GM12878 (cell line): Measurements from ENCODE around the gene HOXD9. TPM values are rescaled to one million over a fixed set of nuclear protein-coding genes. Genes with fewer than 3 reads are reported as not detected.

Experiments
- ATAC-seq: fragments of 200-7000 bp; cut with Tn5 transposase; 3 replicates; pipeline ENCODE4 v1.9.1; 2020; ENCODE audit warnings: mild to moderate bottlenecking, moderate library complexity
- BruUV-seq: library from RNA; stranded (reverse); fragments of 400-500 nt; replicated peaks from 2 replicates; lab custom pipeline; 2021; lab: Mats Ljungman, UMichigan
- CTCF ChIA-PET: fragments of 300-600 bp; sonication (Branson Sonifier 250); formaldehyde crosslinking; extraction: SDS; loops from one replicate; lab custom pipeline; 2021; ENCODE audit warnings: inconsistent platforms; lab: Yijun Ruan, JAX
- POLR2A ChIA-PET: fragments of 350-600 bp; formaldehyde crosslinking; extraction: SDS; loops from one replicate; lab custom pipeline; 2021; ENCODE audit warnings: inconsistent platforms; lab: Charles Lee
- RAD21 ChIA-PET: fragments of 300-600 bp; sonication (Branson Sonifier 250); formaldehyde crosslinking; loops from one replicate; lab custom pipeline; 2023; ENCODE audit warnings: antibody characterized with exemption; ENCODE audit not compliant: unreplicated experiment; lab: Charles Lee
- SMC1A ChIA-PET: fragments of 300-600 bp; sonication (Branson Sonifier 250); formaldehyde crosslinking; loops from one replicate; lab custom pipeline; 2023; ENCODE audit not compliant: unreplicated experiment, uncharacterized antibody; lab: Charles Lee
- DNase-seq: peaks from one replicate; pipeline ENCODE4 v3.0.0-alpha.2; 2011; ENCODE audit warnings: low read depth, low spot score
- FAIRE-seq: peaks from 3 replicates; lab custom pipeline; 2011; peaks lifted over from hg19 to GRCh38; lab: Jason Lieb, UNC
- H2AFZ ChIP-seq: 2 replicates; pipeline ENCODE4 v1.6.0; 2011; ENCODE audit warnings: low read depth, low read length, control low read depth; ENCODE audit not compliant: control insufficient read depth
- H3K27ac ChIP-seq: 2 replicates; pipeline ENCODE4 v1.5.1; 2011; ENCODE audit warnings: control low read depth; ENCODE audit not compliant: control insufficient read depth, insufficient read depth
- H3K27me3 ChIP-seq, 2 experiments: replicated peaks in 1 of 2; 2 replicates each; pipeline versions ENCODE4 v1.6.0 to v1.6.1; 2011; ENCODE audit warnings: low read length in 1 of 2; ENCODE audit not compliant: control insufficient read depth in 2 of 2, insufficient read depth in 2 of 2
- H3K36me3 ChIP-seq, 2 experiments: 2 replicates each; pipeline ENCODE4 v1.5.1; 2011; ENCODE audit warnings: low read length in 1 of 2; ENCODE audit not compliant: control insufficient read depth in 2 of 2, insufficient read depth in 2 of 2
- H3K4me1 ChIP-seq: 2 replicates; pipeline ENCODE4 v1.6.1; 2011; ENCODE audit warnings: mild to moderate bottlenecking, low read length, moderate library complexity, mixed read lengths; ENCODE audit not compliant: control insufficient read depth, insufficient read depth
- H3K4me2 ChIP-seq: 2 replicates; pipeline ENCODE4 v1.6.0; 2011; ENCODE audit warnings: control low read depth; ENCODE audit not compliant: control insufficient read depth, insufficient read depth
- H3K4me3 ChIP-seq: fragments of 200-600 bp; sonication (generic); 2 replicates; pipeline ENCODE4 v1.5.1; 2016
- H3K79me2 ChIP-seq: 2 replicates; pipeline ENCODE4 v1.6.0; 2011; ENCODE audit warnings: low read length; ENCODE audit not compliant: control insufficient read depth, insufficient read depth
- H3K9ac ChIP-seq: 2 replicates; pipeline ENCODE4 v1.8.0; 2011; ENCODE audit warnings: low read length, control low read depth, mixed read lengths; ENCODE audit not compliant: control insufficient read depth, insufficient read depth
- H3K9me3 ChIP-seq: replicated peaks from 3 replicates; pipeline ENCODE4 v1.5.1; 2011; ENCODE audit warnings: mild to moderate bottlenecking, low read length; ENCODE audit not compliant: control insufficient read depth, insufficient read depth
- H4K20me1 ChIP-seq: 2 replicates; pipeline ENCODE4 v1.6.0; 2011; ENCODE audit not compliant: control insufficient read depth, insufficient read depth
- CBX3 ChIP-seq: fragments of 200-600 bp; sonication (generic); IDR thresholded peaks from 2 replicates; pipeline ENCODE4 v1.6.1; 2016; ENCODE audit warnings: low read depth, borderline replicate concordance
- FOXK2 ChIP-seq: fragments of 450-650 bp; IDR thresholded peaks from 2 replicates; pipeline ENCODE4 v1.6.1; 2017; ENCODE audit warnings: mild to moderate bottlenecking, moderate library complexity
- MTA2 ChIP-seq: fragments of 450-650 bp; IDR thresholded peaks from 2 replicates; pipeline ENCODE4 v1.6.1; 2016; ENCODE audit warnings: low read depth, mild to moderate bottlenecking, moderate library complexity
- MXI1 ChIP-seq: fragments of 150-350 bp; IDR thresholded peaks from 2 replicates; pipeline ENCODE4 v1.6.1; 2011; ENCODE audit warnings: low read depth, mild to moderate bottlenecking, inconsistent platforms, low read length, improper control_type of control experiment
- PRDM15 ChIP-seq: fragments of 450-650 bp; formaldehyde crosslinking; IDR thresholded peaks from 2 replicates; pipeline ENCODE4 v1.4.0; 2020; ENCODE audit warnings: mild to moderate bottlenecking, moderate library complexity
- RAD21 ChIP-seq: IDR thresholded peaks from 2 replicates; pipeline ENCODE4 v1.6.1; 2011; ENCODE audit warnings: mild to moderate bottlenecking, low read depth, low read length, moderate library complexity; ENCODE audit not compliant: insufficient read depth
- RCOR1 ChIP-seq: conservative IDR thresholded peaks from 2 replicates; pipeline ENCODE4 v1.6.1; 2012; ENCODE audit warnings: low read depth, low read length, improper control_type of control experiment
- TCF7 ChIP-seq: IDR thresholded peaks from 2 replicates; pipeline ENCODE4 v1.6.1; 2014; ENCODE audit warnings: antibody characterized with exemption, borderline replicate concordance
- WGBS: methylation state at CpG from one replicate; pipeline ENCODE4 v1.1.6; 2016; ENCODE audit warnings: low lambda C conversion rate; ENCODE audit not compliant: insufficient replicate concordance, insufficient coverage; ENCODE audit errors: missing lambda C conversion rate; 5-methylcytosine and 5-hydroxymethylcytosine counted together
- in situ Hi-C: fragments of 300-500 bp; cut with MboI; formaldehyde crosslinking; loops from 9 replicates; pipeline ENCODE4 v1.14.3; 2018; ENCODE audit warnings: mixed read lengths
- intact Hi-C: fragments of 100-400 bp; cut with micrococcal nuclease; formaldehyde crosslinking; loops from one replicate; pipeline ENCODE4 v1.14.2; 2022; ENCODE audit not compliant: unreplicated experiment
- polyA plus RNA-seq, 11 experiments: library from polyadenylated mRNA; depleted of rRNA in 4 of 11; unstranded in 6 of 11; stranded (reverse) in 5 of 11; fragments of >200 nt; fragmentation: Nextera tagmentation in 4 of 11; fragmentation: Illumina TruSeq in 1 of 11; extraction: Ambion mirVana in 4 of 11; extraction: Trizol in 1 of 11; gene quantifications; 1 replicate in 1 of 11; 2 replicates in 10 of 11; pipeline versions ENCODE4 v1.2.1 to v1.2.3, GENCODE V29; 2011 to 2016; ENCODE audit warnings: inconsistent platforms in 2 of 11, missing spikeins in 2 of 11, low read depth in 1 of 11
- total RNA-seq, 4 experiments: library from RNA; depleted of rRNA in 3 of 4; stranded (reverse); fragments of >200 nt in 3 of 4; fragmentation: Illumina TruSeq in 1 of 4; extraction: Trizol in 1 of 4; gene quantifications; 2 replicates each; pipeline versions ENCODE4 v1.2.1 to v1.2.3, GENCODE V29; 2013 to 2021
- TF ChIP-seq, protein P1 (sequence below): fragments of 450-650 bp; formaldehyde crosslinking; IDR thresholded peaks from 2 replicates; pipeline ENCODE4 v1.5.0; 2022; ENCODE audit warnings: mild to moderate bottlenecking, missing genetic modification characterization

Gene HOXD9
- total and polyA plus RNA-seq, 10 of the 15 experiments (the other 5 are each of a cell fraction or from before 2014, with no cell fraction given) = not detected

- WGBS = 5% methylated on average over 16 of the region's 17 CpGs
- Histone ChIP-seq H3K79me2 (no peaks in the 10 kb centered on the region), H4K20me1 (no peaks in the 10 kb centered on the region), H2AFZ (no peak overlapping the region), H3K27ac (no peak overlapping the region), H3K4me2 (no peak overlapping the region), H3K9me3 (peaks cover 3% of the 10 kb centered on the region; the same call in 1 of the 3 replicates), H3K4me1 (no peaks in the 10 kb centered on the region), H3K4me3 (no peak overlapping the region), H3K36me3 (no peaks in the 10 kb centered on the region), H3K27me3 (peaks cover 18 to 38% of the 10 kb centered on the region in 2 experiments), H3K9ac (no peak overlapping the region)
- no peak for TF ChIP-seq MXI1
- no peak for TF ChIP-seq TCF7
- no peak for TF ChIP-seq CBX3
- TF ChIP-seq RAD21 = no peak
- no peak for TF ChIP-seq PRDM15 (CRISPR knock-in tag)
- TF ChIP-seq FOXK2 = no peak
- TF ChIP-seq, protein P1, sequence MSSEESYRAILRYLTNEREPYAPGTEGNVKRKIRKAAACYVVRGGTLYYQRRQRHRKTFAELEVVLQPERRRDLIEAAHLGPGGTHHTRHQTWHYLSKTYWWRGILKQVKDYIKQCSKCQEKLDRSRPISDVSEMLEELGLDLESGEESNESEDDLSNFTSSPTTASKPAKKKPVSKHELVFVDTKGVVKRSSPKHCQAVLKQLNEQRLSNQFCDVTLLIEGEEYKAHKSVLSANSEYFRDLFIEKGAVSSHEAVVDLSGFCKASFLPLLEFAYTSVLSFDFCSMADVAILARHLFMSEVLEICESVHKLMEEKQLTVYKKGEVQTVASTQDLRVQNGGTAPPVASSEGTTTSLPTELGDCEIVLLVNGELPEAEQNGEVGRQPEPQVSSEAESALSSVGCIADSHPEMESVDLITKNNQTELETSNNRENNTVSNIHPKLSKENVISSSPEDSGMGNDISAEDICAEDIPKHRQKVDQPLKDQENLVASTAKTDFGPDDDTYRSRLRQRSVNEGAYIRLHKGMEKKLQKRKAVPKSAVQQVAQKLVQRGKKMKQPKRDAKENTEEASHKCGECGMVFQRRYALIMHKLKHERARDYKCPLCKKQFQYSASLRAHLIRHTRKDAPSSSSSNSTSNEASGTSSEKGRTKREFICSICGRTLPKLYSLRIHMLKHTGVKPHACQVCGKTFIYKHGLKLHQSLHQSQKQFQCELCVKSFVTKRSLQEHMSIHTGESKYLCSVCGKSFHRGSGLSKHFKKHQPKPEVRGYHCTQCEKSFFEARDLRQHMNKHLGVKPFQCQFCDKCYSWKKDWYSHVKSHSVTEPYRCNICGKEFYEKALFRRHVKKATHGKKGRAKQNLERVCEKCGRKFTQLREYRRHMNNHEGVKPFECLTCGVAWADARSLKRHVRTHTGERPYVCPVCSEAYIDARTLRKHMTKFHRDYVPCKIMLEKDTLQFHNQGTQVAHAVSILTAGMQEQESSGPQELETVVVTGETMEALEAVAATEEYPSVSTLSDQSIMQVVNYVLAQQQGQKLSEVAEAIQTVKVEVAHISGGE (CRISPR knock-in tag) = no peak
- TF ChIP-seq RCOR1 = no peak
- no peak for TF ChIP-seq MTA2
- ChIA-PET POLR2A (no interaction called here), SMC1A (no interaction called here), RAD21 (interaction anchor here (0.7 kb wide), 1 partner anchor 1143 kb away, joined by 3 read pairs; no protein-coding TSS in a partner anchor), CTCF (interaction anchor here (2.6 kb wide), 1 partner anchor 7 kb away, joined by 11 read pairs; no protein-coding TSS in a partner anchor)
- DNase-seq (no peak), FAIRE-seq (no peak), ATAC-seq (no peak)
- in situ Hi-C loops (no loop called here), intact Hi-C loops (no loop called here)
- BruUV-seq = no TSS peak
Measured at GRCh38 chr2:176103742-176104315, 18.7 kb upstream of the HOXD9 start.
